AG09309 (cell line): Measurements from ENCODE around the gene CD46.
A peak's percentile ranks its signal among the peaks of the same experiment; 100 is the strongest.

Experiments
- DNase-seq: peaks from one replicate; pipeline ENCODE4 v3.0.0-alpha.2; 2010; ENCODE audit warnings: low read depth
- H3K4me3 ChIP-seq: 2 replicates; pipeline ENCODE4 v1.5.1; 2011; ENCODE audit warnings: mild to moderate bottlenecking, low read depth, low read length, moderate library complexity; ENCODE audit not compliant: control insufficient read depth
- CTCF ChIP-seq: IDR thresholded peaks from 2 replicates; pipeline ENCODE4 v1.5.1; 2011; ENCODE audit warnings: mild to moderate bottlenecking, low read depth, low read length, inconsistent platforms; ENCODE audit not compliant: insufficient read depth, control insufficient read depth; ENCODE audit errors: missing control alignments

CD46 gene

DNA sequence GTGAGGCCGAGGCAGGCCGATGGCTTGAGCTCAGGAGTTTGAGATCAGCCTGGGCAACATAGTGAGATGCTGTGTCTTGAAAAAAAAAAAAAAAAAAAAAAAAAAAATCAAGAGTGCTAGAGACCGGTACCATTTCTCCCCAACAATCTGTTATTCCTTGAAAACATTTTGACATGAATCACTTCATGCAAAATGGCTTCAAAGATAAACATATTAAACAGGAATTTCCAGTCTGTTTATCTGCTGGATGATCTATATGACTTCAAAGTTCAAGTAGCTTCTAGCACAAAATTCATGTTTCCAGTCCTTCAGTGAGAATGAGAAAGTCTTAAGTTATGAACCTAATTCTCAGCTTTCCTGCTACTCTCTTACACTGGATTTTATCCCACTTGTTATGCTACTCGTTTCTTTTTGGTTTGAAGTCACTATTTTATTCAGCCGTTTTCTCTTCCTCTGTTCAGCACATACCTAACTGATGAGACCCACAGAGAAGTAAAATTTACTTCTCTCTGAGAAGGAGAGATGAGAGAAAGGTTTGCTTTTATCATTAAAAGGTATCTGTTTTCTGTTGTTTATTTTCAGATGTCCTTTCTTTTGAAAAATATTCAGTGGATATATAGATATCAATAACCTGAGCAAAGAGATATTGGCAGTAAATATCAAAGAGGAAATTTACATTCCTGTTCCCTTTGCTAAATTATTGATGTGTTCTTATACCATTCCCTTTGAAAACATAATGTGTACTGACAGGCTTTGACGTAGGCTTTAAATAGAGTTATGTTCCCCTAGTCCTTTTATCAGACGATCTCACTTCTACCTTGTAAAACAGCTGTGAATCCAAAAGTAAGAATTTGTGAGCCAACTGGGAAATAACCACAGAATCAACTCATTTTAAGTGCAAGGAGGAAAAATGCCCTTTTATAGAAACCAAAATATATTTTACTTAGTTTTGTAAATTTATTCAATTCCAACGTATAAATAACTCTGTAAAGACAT is 38.2 kb downstream of the CD46 start:
- DNase-seq = no peak
- TF ChIP-seq CTCF = no peak

GRCh38 chr1:207791290-207791689 is 39.4 kb downstream of the CD46 start:
- H3K4me3 ChIP-seq = no peak overlapping the region
- TF ChIP-seq CTCF = no peak
- no peak for DNase-seq

More for the DNA sequence above, 38.2 kb downstream of the CD46 start:
- no peak overlapping the region for H3K4me3 ChIP-seq

DNA sequence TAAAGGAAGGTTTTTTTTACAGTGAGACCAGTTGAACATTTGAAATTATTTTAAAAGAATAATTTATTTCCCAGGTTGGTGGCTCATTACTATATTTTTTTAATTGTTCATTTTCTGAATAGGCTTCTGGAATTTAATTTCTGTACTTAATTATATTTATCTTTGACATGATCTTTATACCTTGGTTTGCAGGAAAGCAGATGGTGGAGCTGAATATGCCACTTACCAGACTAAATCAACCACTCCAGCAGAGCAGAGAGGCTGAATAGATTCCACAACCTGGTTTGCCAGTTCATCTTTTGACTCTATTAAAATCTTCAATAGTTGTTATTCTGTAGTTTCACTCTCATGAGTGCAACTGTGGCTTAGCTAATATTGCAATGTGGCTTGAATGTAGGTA is 41.5 kb downstream of the CD46 start:
- H3K4me3 ChIP-seq = no peak overlapping the region
- TF ChIP-seq CTCF = no peak
- DNase-seq = no peak

- no peak for DNase-seq
- TF ChIP-seq CTCF = no peak
- no peak overlapping the region for H3K4me3 ChIP-seq
These were observed 43.0 kb downstream of the CD46 start for GRCh38 chr1:207794861-207795260.

- no peak overlapping the region for H3K4me3 ChIP-seq
- DNase-seq = peak; percentile 68
- TF ChIP-seq CTCF = peak; percentile 74
These were observed 45.5 kb downstream of the CD46 start for GRCh38 chr1:207797229-207797973.

GRCh38 chr1:207798847-207799246 is 47.0 kb downstream of the CD46 start:
- H3K4me3 ChIP-seq = no peak overlapping the region
- no peak for TF ChIP-seq CTCF
- no peak for DNase-seq
